OCI-LY1 (cell line): Measurements from ENCODE around the gene SCRN2.

Experiments
- EZH2 ChIP-seq: fragments of 200-600 bp; sonication (generic), shearing (Covaris generic); IDR thresholded peaks from 2 replicates; pipeline ENCODE4 v1.8.0; 2017; ENCODE audit warnings: borderline replicate concordance, mixed run types, mild to moderate bottlenecking, antibody characterized with exemption, low read length, moderate library complexity, mixed read lengths
- TF ChIP-seq, protein P1 (sequence below): fragments of 200-600 bp; sonication (generic), shearing (Covaris generic); IDR thresholded peaks from 2 replicates; pipeline ENCODE4 v1.5.1; 2017; ENCODE audit warnings: mild to moderate bottlenecking, antibody characterized with exemption, low read length, moderate library complexity, mixed read lengths

DNA sequence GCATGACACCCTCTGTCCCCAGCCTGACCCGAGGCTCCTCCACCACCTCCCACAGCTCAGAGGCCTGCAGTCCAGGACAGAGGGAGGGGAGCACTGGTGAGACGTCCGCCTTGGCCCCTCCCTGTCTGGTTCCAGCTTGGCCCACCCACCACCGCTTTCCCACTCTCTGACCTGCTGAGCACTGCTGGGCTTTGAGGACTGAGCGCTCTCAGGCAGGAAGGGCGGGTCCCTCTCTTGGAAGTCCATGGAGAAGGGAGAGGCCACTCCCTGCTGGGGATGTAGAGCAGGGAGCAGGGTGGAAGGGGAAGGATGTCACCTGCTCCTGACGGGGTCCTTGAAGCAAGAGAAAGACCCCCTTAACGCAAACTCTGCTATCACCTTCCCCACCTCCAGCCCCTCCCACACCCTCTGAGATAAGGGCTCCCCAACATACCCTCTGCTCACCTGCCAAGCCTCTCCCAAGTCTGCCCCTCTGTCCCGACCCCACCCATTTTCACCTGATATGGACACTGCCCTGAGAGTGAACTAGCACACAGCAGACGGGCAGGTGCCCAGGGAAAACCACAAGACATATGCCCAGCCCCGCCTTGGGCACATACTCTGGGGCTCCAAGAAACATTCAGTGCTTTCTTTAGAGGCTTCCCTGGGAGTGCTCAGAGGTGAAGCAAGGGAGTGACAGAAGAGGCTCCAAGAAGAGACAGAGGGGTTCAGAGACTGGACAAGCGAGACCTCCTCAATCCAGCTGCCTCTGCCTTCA is 20.9 kb downstream of the SCRN2 start:
- TF ChIP-seq, protein P1, sequence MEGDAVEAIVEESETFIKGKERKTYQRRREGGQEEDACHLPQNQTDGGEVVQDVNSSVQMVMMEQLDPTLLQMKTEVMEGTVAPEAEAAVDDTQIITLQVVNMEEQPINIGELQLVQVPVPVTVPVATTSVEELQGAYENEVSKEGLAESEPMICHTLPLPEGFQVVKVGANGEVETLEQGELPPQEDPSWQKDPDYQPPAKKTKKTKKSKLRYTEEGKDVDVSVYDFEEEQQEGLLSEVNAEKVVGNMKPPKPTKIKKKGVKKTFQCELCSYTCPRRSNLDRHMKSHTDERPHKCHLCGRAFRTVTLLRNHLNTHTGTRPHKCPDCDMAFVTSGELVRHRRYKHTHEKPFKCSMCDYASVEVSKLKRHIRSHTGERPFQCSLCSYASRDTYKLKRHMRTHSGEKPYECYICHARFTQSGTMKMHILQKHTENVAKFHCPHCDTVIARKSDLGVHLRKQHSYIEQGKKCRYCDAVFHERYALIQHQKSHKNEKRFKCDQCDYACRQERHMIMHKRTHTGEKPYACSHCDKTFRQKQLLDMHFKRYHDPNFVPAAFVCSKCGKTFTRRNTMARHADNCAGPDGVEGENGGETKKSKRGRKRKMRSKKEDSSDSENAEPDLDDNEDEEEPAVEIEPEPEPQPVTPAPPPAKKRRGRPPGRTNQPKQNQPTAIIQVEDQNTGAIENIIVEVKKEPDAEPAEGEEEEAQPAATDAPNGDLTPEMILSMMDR, result no peak
- no peak for TF ChIP-seq EZH2
